ENCODE data around the gene TJP1.

The TJP1 gene

DNA sequence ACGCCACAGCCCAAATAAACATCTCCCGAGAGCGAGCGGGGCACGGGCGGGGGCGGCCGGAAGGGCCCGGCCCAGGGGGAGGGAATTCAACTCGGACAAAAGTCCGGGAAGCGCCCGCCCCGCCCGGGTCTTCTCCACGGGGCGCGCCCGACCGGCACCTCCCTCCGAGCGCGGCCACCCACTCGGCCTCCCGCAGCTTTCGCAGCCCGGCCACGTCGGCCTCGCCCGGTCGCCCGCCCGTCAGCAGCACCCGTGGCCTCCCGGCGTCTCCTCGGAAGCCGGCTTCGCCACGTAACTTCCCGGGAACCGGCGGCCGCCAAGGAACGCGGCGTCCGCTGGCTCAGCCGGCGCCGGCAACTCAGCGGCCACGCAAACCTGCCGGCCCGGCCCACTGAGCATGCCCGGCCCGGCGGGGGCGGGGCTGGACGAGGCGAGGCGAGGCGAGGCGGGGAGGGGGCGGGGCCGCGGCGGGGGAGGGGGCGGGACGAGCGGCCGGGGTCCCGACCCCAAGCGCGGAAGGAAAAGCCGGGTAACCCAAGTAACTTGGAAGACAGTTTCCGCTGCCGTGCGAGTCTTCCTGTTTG is at the start of gene TJP1:
Gene TJP1 (minus strand): TSS at position 369 of the 584 bp plus-strand sequence. CDS start 440 bp downstream, outside the sequence.
- DNase-seq (ENCODE audit: insufficient read length, low spot score) = peak; percentile 57
- peak; percentile 75 for FAIRE-seq

GRCh38 chr15:29871401-29871800 is 49.1 kb upstream of the TJP1 start:
- FAIRE-seq = no peak

DNA sequence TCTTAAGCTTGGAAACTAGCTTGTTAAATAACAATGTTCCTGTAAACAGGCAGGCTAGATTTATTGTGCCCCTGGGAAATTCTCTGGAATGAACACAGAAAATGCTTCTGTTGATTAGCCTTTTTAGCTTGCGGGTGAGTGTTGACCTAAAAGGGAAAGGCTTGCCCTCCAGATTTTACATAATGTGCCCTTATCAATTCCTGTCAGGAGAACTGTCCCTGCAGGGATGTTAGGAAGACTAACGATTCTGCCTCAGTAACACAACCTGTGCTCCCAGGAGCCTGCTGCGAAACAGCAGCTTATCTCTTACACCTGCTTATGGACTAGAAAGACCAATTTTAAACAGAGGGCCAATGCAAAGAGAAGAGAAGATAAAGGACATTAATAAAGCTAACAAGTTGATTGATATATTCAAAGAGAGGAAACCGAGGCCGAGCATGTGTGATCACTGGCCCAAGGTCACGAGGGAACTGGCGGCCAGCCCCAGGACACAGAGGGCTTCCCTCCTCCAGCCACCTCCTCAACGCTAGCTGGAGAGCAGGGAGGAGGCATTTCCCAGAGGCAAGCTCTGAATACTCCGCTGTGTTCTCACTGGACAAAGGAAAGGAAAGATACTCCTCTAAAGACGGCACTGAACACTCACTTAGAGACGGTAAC is 48.4 kb upstream of the TJP1 start:
- FAIRE-seq (no peak), DNase-seq (ENCODE audit: insufficient read length, low spot score) (no peak)

More at GRCh38 chr15:29871401-29871800, 49.1 kb upstream of the TJP1 start:
- no peak for DNase-seq (ENCODE audit: insufficient read length, low spot score)

DNA sequence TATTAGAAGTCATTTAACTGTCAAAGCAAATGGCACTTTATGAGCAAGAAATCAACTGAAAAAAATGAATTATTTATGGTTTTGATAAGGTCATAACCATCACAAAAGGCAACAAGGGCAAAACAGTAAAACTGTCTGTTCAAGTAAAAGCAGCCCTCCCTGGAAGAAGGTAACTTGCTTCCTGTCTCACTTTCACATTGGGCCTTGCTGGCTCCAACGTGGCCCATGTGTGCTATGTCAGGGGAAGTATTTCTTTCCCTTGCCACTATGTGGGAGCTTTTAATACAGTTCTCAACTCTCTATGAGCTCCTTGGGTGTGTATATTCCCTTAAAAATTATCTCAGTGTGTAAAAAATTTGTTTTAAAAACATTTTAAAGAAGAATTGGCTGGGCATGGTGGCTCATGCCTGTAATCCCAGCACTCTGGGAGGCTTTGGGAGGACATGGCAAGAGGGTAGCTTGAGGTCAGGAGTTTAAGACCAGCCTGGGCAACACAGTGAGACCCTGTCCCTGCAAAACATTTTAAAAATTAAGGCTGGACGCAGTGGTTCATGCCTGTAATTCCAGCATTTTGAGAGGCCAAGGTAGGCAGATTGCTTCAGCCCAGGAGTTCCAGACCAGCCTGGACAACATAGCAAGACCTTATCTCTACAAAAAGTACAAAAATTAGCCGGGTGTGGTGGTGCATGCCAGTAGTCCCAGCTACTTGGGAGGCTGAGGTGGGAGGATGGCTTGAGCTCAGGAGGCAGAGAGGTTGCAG is 45.2 kb upstream of the TJP1 start:
- DNase-seq (ENCODE audit: insufficient read length, low spot score) = no peak
- FAIRE-seq = no peak

- FAIRE-seq = no peak
- DNase-seq (ENCODE audit: insufficient read length, low spot score) = no peak
Measured at GRCh38 chr15:29866337-29866736, 44.1 kb upstream of the TJP1 start.

DNA sequence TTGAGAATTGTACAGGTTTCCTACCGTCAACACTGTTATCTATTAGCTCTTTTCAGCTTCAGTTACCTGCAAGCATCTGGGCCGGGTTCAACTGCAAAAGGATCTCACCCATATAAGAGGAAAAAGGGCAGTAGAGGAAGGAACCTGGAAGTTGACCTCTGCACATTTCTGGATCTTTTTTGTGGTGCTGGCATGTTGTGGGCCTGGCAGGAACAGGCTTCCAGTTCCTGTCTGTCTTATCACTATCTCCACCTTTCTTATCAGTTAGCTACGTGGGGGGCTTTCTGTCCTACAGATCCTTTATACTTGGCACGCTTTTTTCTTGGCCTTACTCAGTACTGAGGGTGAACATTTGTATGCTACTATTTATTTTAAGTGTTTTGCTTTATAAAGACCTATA is 42.2 kb upstream of the TJP1 start:
- no peak for FAIRE-seq
- DNase-seq (ENCODE audit: insufficient read length, low spot score) = no peak

DNA sequence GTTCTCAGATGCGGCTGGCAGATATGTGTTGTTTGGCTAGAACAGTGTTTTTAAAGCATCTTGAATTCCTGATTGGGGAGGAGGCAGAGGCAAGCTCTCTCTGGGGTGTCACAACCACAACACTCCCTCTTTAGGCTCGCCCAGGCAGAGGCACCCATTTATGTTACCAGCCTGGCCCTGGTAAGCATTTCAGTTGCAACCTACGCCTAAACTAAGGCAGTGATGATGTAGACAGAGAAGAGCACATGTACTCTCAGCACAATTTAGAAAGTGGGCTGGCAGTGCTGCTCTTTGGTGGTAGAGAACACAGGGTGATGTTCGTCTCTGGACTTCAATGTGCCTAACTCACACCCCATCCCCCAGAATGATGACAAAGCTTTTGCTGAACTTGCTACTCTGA is 41.2 kb upstream of the TJP1 start:
- FAIRE-seq (no peak), DNase-seq (ENCODE audit: insufficient read length, low spot score) (no peak)

- DNase-seq (ENCODE audit: insufficient read length, low spot score) (no peak), FAIRE-seq (no peak)
Measured at GRCh38 chr15:29862271-29862670, 40.0 kb upstream of the TJP1 start.

DNA sequence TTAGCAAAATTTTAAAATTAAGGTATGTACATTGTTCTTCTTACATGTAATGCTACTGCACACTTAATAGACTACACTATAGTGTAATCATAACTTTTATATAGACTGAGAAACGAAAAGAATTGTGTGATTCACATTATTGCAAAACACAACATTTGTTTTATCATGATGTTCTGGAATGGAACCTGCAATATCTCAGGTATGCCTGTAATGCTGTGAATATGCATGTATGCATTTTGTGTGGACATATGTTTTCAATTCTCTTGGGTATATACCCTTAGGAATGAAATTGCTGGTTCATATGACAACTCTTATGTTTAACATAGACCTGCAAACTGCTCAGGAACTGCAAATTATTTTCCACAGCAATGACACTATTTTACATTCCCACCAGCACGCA is 38.6 kb upstream of the TJP1 start:
- FAIRE-seq (no peak), DNase-seq (ENCODE audit: insufficient read length, low spot score) (no peak)

DNA sequence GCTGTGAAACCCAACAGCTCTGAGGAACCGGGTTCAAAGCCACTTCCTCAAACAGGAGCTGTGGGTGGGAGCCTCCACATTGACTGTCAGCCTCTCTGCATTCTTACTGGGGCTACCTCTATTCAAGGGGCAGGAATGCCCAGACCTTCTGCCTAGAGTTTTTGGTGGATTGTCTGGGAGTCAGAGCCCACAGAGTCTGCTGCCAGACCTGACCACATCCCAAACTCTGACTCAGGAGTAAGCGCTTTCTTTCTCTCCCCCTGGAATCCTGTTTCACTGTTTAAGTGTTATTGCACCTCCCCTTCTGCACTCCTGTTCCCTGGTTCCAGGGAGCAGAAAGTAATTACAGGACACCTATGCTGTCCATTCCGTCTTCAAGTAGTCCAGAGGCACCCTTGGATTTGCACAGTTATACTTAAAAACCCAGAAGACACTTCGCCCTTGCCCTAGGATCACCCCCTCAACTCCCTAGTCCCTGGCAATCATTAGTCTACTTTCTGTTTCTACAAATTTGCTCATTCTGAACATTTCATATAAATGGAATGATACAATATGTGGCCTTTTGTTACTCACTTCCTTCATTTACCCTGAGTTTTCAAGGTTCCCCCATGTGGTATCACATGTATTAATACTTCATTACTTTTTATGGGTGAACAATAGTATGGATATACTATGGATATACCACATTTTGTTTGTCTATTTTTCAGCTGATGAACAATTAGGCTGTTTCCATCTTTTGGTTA is 37.9 kb upstream of the TJP1 start:
- FAIRE-seq (no peak), DNase-seq (ENCODE audit: insufficient read length, low spot score) (no peak)

GRCh38 chr15:29859293-29859692 is 37.0 kb upstream of the TJP1 start:
- FAIRE-seq = no peak
- DNase-seq (ENCODE audit: insufficient read length, low spot score) = no peak

DNA sequence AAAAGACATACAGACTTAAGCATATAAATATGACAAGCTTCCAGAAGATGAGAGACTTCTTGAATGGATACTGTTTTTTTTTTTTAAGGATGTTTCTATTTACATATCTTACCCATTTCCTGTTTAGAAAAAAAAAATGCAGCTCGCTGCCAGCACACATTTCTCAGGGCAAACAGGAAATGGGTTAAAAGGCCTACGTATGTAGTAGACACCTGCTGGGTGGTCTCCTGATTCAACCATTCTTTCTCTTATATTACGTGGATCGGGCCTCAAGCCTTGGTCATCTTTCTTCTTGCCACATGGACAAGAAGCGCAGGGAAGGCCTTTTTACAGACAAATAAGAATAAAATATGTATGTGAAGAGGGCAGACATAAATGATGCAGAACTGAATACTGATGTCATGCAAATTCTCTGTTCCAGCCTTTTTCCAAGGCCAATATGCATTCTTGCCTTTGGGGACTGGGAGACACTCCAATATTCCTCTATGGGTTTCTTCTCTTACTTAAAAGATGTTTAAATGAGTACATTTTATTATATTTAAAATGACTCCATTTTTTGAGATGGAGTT is 35.0 kb upstream of the TJP1 start:
- no peak for DNase-seq (ENCODE audit: insufficient read length, low spot score)
- no peak for FAIRE-seq

DNA sequence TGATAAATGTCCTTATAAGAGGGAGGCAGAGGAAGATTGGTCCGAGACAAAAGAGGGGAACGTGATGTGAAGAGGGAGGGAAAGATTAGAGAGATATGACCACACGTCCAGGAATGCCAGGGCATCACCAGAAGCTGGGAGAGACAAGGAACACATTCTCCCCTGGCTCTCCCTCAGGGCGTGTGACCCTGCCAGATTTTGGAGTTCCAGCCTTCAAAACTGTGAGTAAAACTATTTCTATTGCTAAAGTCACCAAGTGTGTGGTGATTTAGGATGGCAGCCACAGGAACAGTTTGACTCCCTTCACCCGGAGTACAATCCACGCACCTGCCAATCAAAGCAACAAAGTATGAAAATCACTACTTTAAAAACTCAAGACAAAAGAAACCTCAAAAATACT is 32.1 kb upstream of the TJP1 start:
- DNase-seq (ENCODE audit: insufficient read length, low spot score) (peak; percentile 28), FAIRE-seq (no peak)

DNA sequence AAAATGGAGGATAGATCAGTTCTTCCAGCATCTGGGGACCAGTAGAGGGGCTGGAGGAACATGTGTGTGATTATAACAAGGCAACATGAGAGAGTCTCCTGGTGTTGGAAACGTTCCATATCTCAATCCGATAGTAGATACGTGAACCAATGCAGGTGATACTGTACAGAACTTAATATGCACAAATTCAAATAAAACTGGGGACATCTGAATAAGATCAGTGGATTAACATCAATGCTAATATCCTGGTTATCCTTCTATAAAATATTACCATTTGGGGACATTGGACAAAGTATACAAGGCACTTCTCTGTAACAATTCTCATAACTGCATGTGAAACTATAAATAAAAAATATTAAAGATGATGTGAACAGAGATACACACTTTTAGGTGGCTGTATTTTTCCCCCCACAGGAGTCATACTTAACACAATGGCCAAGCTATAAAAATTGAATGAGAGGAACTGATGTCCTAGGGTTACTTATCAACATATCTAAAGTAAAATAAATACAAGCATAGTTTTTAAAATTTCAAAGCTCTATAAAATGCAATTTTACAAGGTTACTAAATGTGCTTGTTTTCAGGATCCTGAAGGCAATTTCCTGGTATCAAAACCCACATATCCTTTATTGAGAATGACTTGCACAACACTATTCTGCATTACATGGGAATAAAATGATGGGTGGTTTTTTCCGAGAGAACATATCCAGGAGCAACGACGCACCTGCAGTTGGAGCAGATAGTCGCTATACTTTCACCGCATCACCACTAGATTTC is 31.1 kb upstream of the TJP1 start:
- DNase-seq (ENCODE audit: insufficient read length, low spot score) = no peak
- FAIRE-seq = no peak

GRCh38 chr15:29852201-29852600 is 29.9 kb upstream of the TJP1 start:
- FAIRE-seq (no peak), DNase-seq (ENCODE audit: insufficient read length, low spot score) (no peak)

DNA sequence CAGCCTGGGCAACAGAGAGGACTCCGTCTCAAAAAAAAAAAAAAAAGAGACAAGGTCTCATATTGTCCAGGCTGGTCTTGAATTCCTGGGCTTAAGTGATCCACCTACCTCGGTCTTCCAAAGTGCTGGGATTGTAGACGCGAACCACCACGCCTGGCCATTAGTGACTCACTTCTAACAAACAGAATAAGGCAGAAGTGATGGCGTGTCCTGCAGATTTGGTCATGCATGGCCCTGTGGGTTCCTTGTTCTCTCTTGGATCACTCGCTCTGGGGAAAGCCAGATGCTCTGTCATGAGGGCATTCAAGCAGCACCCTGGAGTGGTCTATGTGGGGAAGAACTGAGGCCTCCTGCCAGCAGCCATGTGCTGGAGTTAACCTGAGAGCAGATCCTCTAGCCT is 27.4 kb upstream of the TJP1 start:
- no peak for DNase-seq (ENCODE audit: insufficient read length, low spot score)
- FAIRE-seq = no peak

DNA sequence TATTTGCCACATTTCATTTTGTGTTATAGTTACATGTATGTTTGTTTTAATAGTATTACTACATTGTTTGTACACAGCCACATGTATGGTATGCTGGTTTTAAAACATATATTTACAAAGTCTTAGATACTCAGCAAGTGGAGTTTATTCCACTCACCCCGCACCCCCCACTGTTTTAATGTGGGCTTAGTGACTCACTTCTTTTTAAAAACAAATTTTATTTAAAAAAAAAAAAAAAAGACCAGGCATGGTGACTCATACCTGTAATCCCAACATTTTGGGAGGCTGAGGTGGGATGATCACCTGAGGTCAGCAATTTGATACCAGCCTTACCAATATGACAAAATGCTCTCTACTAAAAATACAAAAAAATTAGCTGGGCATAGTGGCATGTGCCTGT is 26.9 kb upstream of the TJP1 start:
- no peak for DNase-seq (ENCODE audit: insufficient read length, low spot score)
- no peak for FAIRE-seq

GRCh38 chr15:29844290-29844903 is 22.1 kb upstream of the TJP1 start:
- DNase-seq (ENCODE audit: insufficient read length, low spot score) (no peak), FAIRE-seq (no peak)

- FAIRE-seq = no peak
Measured at GRCh38 chr15:29842290-29842689, 20.0 kb upstream of the TJP1 start.

GRCh38 chr15:29840926-29841325 is 18.7 kb upstream of the TJP1 start:
- no peak for DNase-seq (ENCODE audit: insufficient read length, low spot score)

More at GRCh38 chr15:29842290-29842689, 20.0 kb upstream of the TJP1 start:
- DNase-seq (ENCODE audit: insufficient read length, low spot score) = no peak

More at GRCh38 chr15:29840926-29841325, 18.7 kb upstream of the TJP1 start:
- FAIRE-seq = no peak

All from HTR-8/SVneo (cell line).